ENCODE results near the gene RS1. TPM values are rescaled to one million over a fixed set of nuclear protein-coding genes. Genes with fewer than 3 reads are reported as not detected.

RS1 gene
- total RNA-seq, 1 experiment from 2014 or later = not detected

- DNase-seq = peak; percentile 37
- H3K9me3 Mint-ChIP-seq (ENCODE audit: low read depth, unreplicated experiment) = no peaks in the 10 kb centered on the region
- H3K36me3 Mint-ChIP-seq (ENCODE audit: insufficient read depth, unreplicated experiment) = no peaks in the 10 kb centered on the region
Observed at GRCh38 chrX:18620349-18620748, 51.6 kb downstream of the RS1 start.

GRCh38 chrX:18619288-18619687 lies 52.6 kb downstream of the RS1 start:
- CTCF ChIA-PET = no interaction called here
- H3K4me1 Mint-ChIP-seq (ENCODE audit: low read depth, unreplicated experiment) = peaks cover 43% of the 10 kb centered on the region
- no peak for DNase-seq
- no peaks in the 10 kb centered on the region for H3K9me3 Mint-ChIP-seq (ENCODE audit: low read depth, unreplicated experiment)
- H3K36me3 Mint-ChIP-seq (ENCODE audit: insufficient read depth, unreplicated experiment) = no peaks in the 10 kb centered on the region
- no TSS peak for BruUV-seq (replicated peaks)
- no peak for TF ChIP-seq CTCF (IDR thresholded peaks at IDR 0.05; ENCODE audit: unreplicated experiment)
- H3K27me3 Mint-ChIP-seq (ENCODE audit: unreplicated experiment) = no peaks in the 10 kb centered on the region
- H3K27ac Mint-ChIP-seq (ENCODE audit: unreplicated experiment) = peak overlapping the region; percentile 39
- intact Hi-C loops (cut with micrococcal nuclease; ENCODE audit: unreplicated experiment) = loop anchor here (5.0 kb wide), 1 partner anchor 268 kb away; no protein-coding TSS in a partner anchor
- peak overlapping the region; percentile 26 for H3K4me3 Mint-ChIP-seq (ENCODE audit: low read depth, unreplicated experiment)

More at GRCh38 chrX:18620349-18620748, 51.6 kb downstream of the RS1 start:
- Mint-ChIP-seq H3K27me3 (ENCODE audit: unreplicated experiment) (no peaks in the 10 kb centered on the region), H3K27ac (ENCODE audit: unreplicated experiment) (no peak overlapping the region), H3K4me1 (ENCODE audit: low read depth, unreplicated experiment) (peaks cover 54% of the 10 kb centered on the region), H3K4me3 (ENCODE audit: low read depth, unreplicated experiment) (no peak overlapping the region)
- no peak for TF ChIP-seq CTCF (IDR thresholded peaks at IDR 0.05; ENCODE audit: unreplicated experiment)
- intact Hi-C loops (cut with micrococcal nuclease; ENCODE audit: unreplicated experiment) = loop anchor here (5.0 kb wide), 1 partner anchor 198 kb away; no protein-coding TSS in a partner anchor
- CTCF ChIA-PET = no interaction called here
- no TSS peak for BruUV-seq (replicated peaks)

GRCh38 chrX:18617407-18617750 lies 54.5 kb downstream of the RS1 start:
- BruUV-seq (replicated peaks) = no TSS peak
- Mint-ChIP-seq H3K4me1 (ENCODE audit: low read depth, unreplicated experiment) (peaks cover 29% of the 10 kb centered on the region), H3K27me3 (ENCODE audit: unreplicated experiment) (no peaks in the 10 kb centered on the region), H3K9me3 (ENCODE audit: low read depth, unreplicated experiment) (no peaks in the 10 kb centered on the region), H3K4me3 (ENCODE audit: low read depth, unreplicated experiment) (peak overlapping the region; percentile 55), H3K27ac (ENCODE audit: unreplicated experiment) (peak overlapping the region; percentile 91), H3K36me3 (ENCODE audit: insufficient read depth, unreplicated experiment) (no peaks in the 10 kb centered on the region)
- DNase-seq = peak; percentile 67
- TF ChIP-seq CTCF (IDR thresholded peaks at IDR 0.05; ENCODE audit: unreplicated experiment) = no peak
- intact Hi-C loops (cut with micrococcal nuclease; ENCODE audit: unreplicated experiment) = loop anchor here (5.0 kb wide), 1 partner anchor 270 kb away; no protein-coding TSS in a partner anchor
- CTCF ChIA-PET = interaction anchor here (0.9 kb wide), 1 partner anchor 27 kb away, joined by 3 read pairs; no protein-coding TSS in a partner anchor

- H3K4me1 Mint-ChIP-seq (ENCODE audit: low read depth, unreplicated experiment) = peaks cover 26% of the 10 kb centered on the region
- peak overlapping the region; percentile 55 for H3K4me3 Mint-ChIP-seq (ENCODE audit: low read depth, unreplicated experiment)
- H3K36me3 Mint-ChIP-seq (ENCODE audit: insufficient read depth, unreplicated experiment) = no peaks in the 10 kb centered on the region
- peak; percentile 12 for DNase-seq
- H3K27ac Mint-ChIP-seq (ENCODE audit: unreplicated experiment) = peak overlapping the region; percentile 91
- no peak for TF ChIP-seq CTCF (IDR thresholded peaks at IDR 0.05; ENCODE audit: unreplicated experiment)
- H3K27me3 Mint-ChIP-seq (ENCODE audit: unreplicated experiment) = no peaks in the 10 kb centered on the region
- BruUV-seq (replicated peaks) = no TSS peak
- intact Hi-C loops (cut with micrococcal nuclease; ENCODE audit: unreplicated experiment) = loop anchor here (5.0 kb wide), 1 partner anchor 270 kb away; no protein-coding TSS in a partner anchor
- CTCF ChIA-PET = interaction anchor here (0.9 kb wide), 1 partner anchor 27 kb away, joined by 3 read pairs; no protein-coding TSS in a partner anchor
- no peaks in the 10 kb centered on the region for H3K9me3 Mint-ChIP-seq (ENCODE audit: low read depth, unreplicated experiment)
Observed at GRCh38 chrX:18616688-18617406, 55.1 kb downstream of the RS1 start.

Measured in Calu3 (cell line).